ENCODE data around the gene RHNO1. TPM values are rescaled to one million over a fixed set of nuclear protein-coding genes. Genes with fewer than 3 reads are reported as not detected.
A peak's percentile ranks its signal among the peaks of the same experiment; 100 is the strongest.
"Not testable (repeated sequence)": the region's sequence is repeated elsewhere in the genome, so short reads cannot be mapped to it uniquely, and the experiment has no call there.

The RHNO1 gene
- total RNA-seq, 2 donors from 2014 or later, result 8.4 to 8.8 TPM

GRCh38 chr12:2856051-2856450 lies 21.0 kb upstream of the RHNO1 start:
- intact Hi-C loops (cut with DNase I), result loop anchor here in 1 of 2 donors (10.0 kb wide), 1 partner anchor 179 kb away; no protein-coding TSS in a partner anchor

GRCh38 chr12:2857021-2857431 lies 20.0 kb upstream of the RHNO1 start, which contains the start of gene TEX52:
TEX52 (minus strand) TSS chr12:2857039; CDS start chr12:2857026, 13 bp downstream.
- peak; percentile 60 for DNase-seq (ENCODE audit: low spot score)
- intact Hi-C loops (cut with DNase I), result loop anchor here in 1 of 2 donors (10.0 kb wide), 1 partner anchor 178 kb away; no protein-coding TSS in a partner anchor

More at GRCh38 chr12:2856051-2856450, 21.0 kb upstream of the RHNO1 start:
- DNase-seq (ENCODE audit: low spot score), result peak; percentile 7

- intact Hi-C loops (cut with DNase I), result loop anchor here in 1 of 2 donors (10.0 kb wide), 1 partner anchor 177 kb away; no protein-coding TSS in a partner anchor
- DNase-seq (ENCODE audit: low spot score), result peak; percentile 16
Measured at GRCh38 chr12:2857576-2857975, 19.4 kb upstream of the RHNO1 start.

GRCh38 chr12:2858334-2858733 lies 18.7 kb upstream of the RHNO1 start:
- intact Hi-C loops (cut with DNase I), result loop anchor here in 1 of 2 donors (10.0 kb wide), 1 partner anchor 176 kb away; no protein-coding TSS in a partner anchor
- DNase-seq (ENCODE audit: low spot score), result no peak

DNA sequence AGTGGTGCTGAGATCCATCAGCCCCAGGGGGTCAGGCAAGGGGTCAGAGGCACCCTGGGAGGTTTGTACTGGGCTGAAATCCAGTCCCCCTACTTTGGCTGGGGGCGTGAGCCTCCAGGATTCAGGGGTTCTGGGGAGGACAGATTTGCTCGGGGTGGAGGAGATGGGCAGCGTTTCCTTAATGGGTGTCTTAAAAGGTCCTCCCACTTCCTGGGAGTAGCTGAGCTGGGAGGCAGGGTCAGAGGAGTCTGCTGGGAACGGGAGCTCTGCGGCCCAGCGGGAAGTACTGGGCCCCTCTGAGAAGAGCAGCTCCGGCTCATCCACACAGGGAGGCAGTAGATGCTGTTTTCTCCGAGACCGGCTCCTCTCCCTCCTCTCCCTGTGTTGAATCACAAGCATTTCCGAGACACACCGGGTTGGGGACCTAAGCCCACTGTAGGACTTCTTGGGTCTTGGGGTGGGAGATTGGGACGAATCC lies 18.0 kb upstream of the RHNO1 start:
- DNase-seq (ENCODE audit: low spot score), result peak; percentile 76
- intact Hi-C loops (cut with DNase I), result loop anchor here in 1 of 2 donors (10.0 kb wide), 1 partner anchor 176 kb away; no protein-coding TSS in a partner anchor

- intact Hi-C loops (cut with DNase I), result loop anchor here in 1 of 2 donors (1.0 kb wide), 1 partner anchor 18 kb away; no protein-coding TSS in a partner anchor
- DNase-seq (ENCODE audit: low spot score), result no peak
Measured at GRCh38 chr12:2860170-2860569, 16.9 kb upstream of the RHNO1 start.

DNA sequence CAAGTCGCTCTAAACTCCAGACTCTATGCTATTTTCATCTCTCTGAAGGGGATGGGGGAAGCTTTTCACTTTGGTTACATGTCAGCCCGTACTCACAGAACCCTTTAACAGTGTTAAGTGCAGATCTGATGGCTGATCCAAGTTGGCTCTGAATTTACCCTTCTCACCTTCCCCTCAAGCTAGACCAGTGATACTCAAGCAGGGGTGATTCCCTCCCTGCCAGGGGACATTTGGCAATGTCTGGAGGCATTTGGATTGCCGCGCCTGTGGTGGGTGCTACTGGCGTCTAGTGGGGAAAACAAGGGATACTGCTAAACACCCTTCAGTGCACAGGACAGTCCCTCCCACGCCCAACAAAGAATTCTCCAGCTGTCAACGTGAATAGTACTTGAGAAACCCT lies 14.1 kb upstream of the RHNO1 start:
- DNase-seq (ENCODE audit: low spot score), result peak; percentile 53
- intact Hi-C loops (cut with DNase I), result no loop called here

DNA sequence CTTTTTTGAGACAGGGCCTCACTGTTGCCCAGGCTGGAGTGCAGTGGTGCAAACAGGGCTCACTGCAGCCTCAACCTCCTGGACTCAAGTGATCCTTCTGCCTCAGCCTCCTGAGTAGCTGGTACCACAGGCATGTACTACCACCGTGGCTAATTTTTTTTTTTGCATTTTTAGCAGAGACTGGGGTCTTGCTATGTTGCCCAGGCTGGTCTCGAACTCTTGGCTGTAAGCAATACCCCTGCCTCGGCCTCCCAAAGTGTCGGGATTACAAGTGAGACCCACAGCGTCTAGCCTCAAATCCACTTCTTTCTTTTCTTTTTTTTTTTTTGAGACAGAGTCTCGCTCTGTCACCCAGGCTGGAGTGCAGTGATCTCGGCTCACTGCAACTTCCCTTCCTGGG lies 13.6 kb upstream of the RHNO1 start:
- DNase-seq (ENCODE audit: low spot score); intact Hi-C loops (cut with DNase I): not testable (repeated sequence)

DNA sequence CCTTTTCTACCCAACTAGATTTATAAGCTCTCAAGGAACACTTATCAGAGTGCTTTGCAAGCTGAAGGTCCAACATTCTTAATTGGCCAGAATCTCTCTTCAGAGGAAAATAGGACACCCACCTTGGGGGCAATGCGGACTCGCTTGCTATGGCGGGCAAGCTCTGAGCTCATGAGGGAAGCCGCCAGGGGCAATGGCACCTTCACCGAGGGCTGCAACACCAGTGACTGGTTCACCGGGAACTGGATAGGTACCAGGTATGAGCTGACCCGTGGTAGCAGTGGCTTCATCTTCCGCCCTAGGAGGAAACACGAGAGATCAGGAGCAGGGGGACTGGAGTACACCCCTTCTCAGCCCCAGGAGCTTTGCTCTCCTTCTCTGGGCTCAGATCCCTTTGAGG lies 12.8 kb upstream of the RHNO1 start:
- DNase-seq (ENCODE audit: low spot score), result peak; percentile 52
- intact Hi-C loops (cut with DNase I), result loop anchor here in 1 of 2 donors (2.0 kb wide), 1 partner anchor 41 kb away; no protein-coding TSS in a partner anchor

GRCh38 chr12:2868986-2869632 lies 7.9 kb upstream of the RHNO1 start:
- intact Hi-C loops (cut with DNase I), result not testable (repeated sequence)
- DNase-seq (ENCODE audit: low spot score), result peak; percentile 17

GRCh38 chr12:2876431-2877046 lies 484 bp upstream of the RHNO1 start:
- no peak for DNase-seq (ENCODE audit: low spot score)
- intact Hi-C loops (cut with DNase I), result no loop called here

GRCh38 chr12:2877953-2878732 lies 1.1 kb downstream of the RHNO1 start:
- peak; percentile 35 for DNase-seq (ENCODE audit: low spot score)
- intact Hi-C loops (cut with DNase I), result loop anchor here in 1 of 2 donors (1.0 kb wide), 1 partner anchor 18 kb away; no protein-coding TSS in a partner anchor

- intact Hi-C loops (cut with DNase I), result loop anchor here in 1 of 2 donors (10.0 kb wide), 1 partner anchor 155 kb away; no protein-coding TSS in a partner anchor
- DNase-seq (ENCODE audit: low spot score), result no peak
Measured at GRCh38 chr12:2879853-2880252, 2.8 kb downstream of the RHNO1 start.

DNA sequence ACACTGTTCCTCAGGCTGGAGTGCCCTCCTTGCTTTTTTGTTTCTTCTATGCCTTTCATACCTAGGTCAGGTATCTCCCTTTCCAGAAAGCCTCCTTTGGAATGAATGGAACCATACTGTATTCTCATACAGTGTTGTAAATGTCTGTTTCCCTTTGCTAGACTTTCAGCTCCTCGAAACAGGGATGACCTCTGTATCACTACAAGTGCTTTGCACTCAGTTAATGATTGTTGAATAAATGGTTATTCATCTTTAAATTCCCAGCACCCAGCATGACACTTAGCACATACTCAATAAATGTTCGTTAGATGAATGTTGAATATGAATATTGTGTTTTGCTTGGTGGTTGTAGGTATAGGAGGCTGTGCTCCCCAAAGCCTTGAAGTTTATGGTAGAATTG lies 7.8 kb downstream of the RHNO1 start:
- intact Hi-C loops (cut with DNase I), result loop anchor here in 1 of 2 donors (10.0 kb wide), 1 partner anchor 150 kb away; no protein-coding TSS in a partner anchor
- no peak for DNase-seq (ENCODE audit: low spot score)

GRCh38 chr12:2886768-2887450 lies 9.9 kb downstream of the RHNO1 start:
- intact Hi-C loops (cut with DNase I), result loop anchor here in 1 of 2 donors (10.0 kb wide), 1 partner anchor 148 kb away; no protein-coding TSS in a partner anchor
- DNase-seq (ENCODE audit: low spot score), result peak; percentile 20

DNA sequence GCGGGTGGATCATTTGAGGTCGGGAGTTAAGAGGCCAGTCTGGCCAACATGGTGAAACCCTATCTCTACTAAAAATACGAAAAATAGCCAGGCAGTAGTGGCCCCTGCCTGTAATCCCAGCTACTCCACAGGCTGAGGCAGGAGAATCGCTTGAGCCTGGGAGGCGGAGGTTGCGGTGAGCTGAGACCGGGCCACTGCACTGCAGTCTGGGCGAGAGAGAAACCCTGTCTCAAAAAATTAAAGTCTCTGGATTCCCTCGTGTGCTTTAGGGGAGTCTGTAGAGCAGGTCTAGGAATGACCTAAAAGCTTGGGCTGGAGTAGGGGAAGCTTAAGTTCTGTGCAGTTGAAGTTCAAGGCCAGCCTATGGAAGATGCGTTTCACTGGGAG lies 13.0 kb downstream of the RHNO1 start:
- peak; percentile 49 for DNase-seq (ENCODE audit: low spot score)
- intact Hi-C loops (cut with DNase I), result no loop called here

DNA sequence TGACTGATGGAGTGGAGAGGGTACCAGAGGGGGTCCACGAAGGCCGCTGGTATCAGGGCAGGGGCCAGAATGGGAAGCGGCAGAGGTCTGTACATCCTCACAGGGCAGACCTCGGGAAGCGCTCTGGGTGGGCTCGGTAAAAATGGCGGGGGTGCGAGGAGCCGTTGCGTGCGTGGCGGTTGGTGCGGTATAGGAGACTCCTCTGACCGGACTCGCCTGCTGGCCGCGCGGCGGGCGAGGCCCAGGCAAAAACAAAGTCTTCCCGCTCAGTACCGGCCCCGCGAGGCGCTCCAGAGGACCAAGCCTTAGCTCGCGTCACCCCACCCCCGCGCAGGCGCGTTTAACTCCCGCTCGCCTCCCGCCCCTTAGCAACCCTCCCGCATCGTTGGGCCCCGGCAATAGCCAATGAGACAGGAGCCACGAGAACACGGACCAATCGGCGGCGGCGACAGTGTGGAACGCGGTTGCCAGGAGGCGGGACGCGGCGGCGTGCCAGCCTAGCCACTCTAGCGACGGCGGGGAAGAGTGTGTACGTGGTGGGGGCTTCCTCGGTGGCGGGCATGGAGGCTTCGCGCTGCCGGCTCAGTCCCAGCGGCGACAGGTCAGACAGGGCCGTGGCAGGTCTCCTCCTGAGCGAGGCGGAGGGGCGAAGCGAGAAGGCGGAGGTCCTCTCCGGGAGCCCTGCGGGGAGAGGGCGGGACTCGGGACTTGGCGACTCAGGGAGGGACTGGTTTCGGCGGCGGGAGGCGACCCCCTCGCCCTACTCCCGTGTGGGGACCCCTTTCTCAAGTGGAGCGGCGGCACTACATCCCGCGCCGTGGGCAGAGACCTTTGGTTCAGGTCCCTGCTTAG lies 13.6 kb downstream of the RHNO1 start, which contains the start of gene TULP3:
TSS of gene TULP3 (plus strand) at position 504 of the 852 bp plus-strand sequence. CDS start at position 561, 57 bp downstream.
- DNase-seq (ENCODE audit: low spot score), result peak; percentile 100
- intact Hi-C loops (cut with DNase I), result no loop called here
